Measurements from ENCODE around the gene NKX6-1.

NKX6-1 gene

GRCh38 chr4:84502333-84502954, 3.4 kb upstream of the NKX6-1 start:
- Histone ChIP-seq H3K4me3 (no peak overlapping the region), H3K27ac (no peak overlapping the region), H3K4me1 (peaks cover 0 to 29% (median 24%) of the 10 kb centered on the region in 4 donors), H3K9me3 (no peaks in the 10 kb centered on the region), H3K36me3 (no peaks in the 10 kb centered on the region), H3K27me3 (peaks cover 0 to 97% of the 10 kb centered on the region in 2 donors)
- TF ChIP-seq, protein P1, sequence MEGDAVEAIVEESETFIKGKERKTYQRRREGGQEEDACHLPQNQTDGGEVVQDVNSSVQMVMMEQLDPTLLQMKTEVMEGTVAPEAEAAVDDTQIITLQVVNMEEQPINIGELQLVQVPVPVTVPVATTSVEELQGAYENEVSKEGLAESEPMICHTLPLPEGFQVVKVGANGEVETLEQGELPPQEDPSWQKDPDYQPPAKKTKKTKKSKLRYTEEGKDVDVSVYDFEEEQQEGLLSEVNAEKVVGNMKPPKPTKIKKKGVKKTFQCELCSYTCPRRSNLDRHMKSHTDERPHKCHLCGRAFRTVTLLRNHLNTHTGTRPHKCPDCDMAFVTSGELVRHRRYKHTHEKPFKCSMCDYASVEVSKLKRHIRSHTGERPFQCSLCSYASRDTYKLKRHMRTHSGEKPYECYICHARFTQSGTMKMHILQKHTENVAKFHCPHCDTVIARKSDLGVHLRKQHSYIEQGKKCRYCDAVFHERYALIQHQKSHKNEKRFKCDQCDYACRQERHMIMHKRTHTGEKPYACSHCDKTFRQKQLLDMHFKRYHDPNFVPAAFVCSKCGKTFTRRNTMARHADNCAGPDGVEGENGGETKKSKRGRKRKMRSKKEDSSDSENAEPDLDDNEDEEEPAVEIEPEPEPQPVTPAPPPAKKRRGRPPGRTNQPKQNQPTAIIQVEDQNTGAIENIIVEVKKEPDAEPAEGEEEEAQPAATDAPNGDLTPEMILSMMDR (IDR thresholded peaks at IDR 0.05), result no peak
- no peak for DNase-seq
- intact Hi-C loops (cut with DNase I; ENCODE audit: low total_unique reads), result no loop called here

DNA sequence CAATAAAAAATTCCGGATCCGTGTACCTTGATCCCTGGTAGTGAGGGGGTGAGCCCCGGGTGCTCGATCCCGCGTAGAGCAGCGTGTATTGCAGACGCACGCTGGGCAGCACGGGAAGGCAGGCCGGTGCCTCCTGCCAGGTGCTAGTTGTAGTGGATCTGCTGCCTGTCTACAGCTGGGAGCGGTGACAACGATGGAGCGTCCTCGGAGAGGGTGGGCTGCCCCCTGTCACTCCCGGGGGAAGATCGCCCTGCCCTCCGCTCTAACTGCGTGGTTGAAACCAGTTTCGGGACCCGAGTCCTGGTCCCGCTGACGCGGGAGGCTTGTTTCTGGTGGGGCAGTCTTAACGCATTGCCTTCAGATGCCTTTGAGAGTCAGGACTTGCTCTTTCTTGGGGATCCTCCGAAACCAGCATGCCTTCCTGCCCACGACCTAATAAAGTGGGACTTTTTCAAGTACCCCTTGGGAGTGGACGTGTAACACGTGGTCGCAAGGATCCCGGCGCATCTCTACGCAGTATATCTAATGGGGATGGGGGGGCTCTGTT, 2.7 kb upstream of the NKX6-1 start:
- no peaks in the 10 kb centered on the region for H3K36me3 ChIP-seq
- H3K27me3 ChIP-seq, result peaks cover 0 to 100% of the 10 kb centered on the region in 2 donors
- H3K27ac ChIP-seq, result no peak overlapping the region
- intact Hi-C loops (cut with DNase I; ENCODE audit: low total_unique reads), result no loop called here
- peaks cover 0 to 36% (median 28%) of the 10 kb centered on the region in 4 donors for H3K4me1 ChIP-seq
- H3K4me3 ChIP-seq, result no peak overlapping the region
- peaks cover 0 to under 1% (median 0%) of the 10 kb centered on the region in 3 donors for H3K9me3 ChIP-seq
- TF ChIP-seq, protein P1 (IDR thresholded peaks at IDR 0.05), result no peak
- DNase-seq, result no peak

GRCh38 chr4:84501202-84501503, 2.1 kb upstream of the NKX6-1 start:
- DNase-seq, result no peak
- H3K4me3 ChIP-seq, result no peak overlapping the region
- no peaks in the 10 kb centered on the region for H3K36me3 ChIP-seq
- H3K27ac ChIP-seq, result no peak overlapping the region
- TF ChIP-seq, protein P1 (IDR thresholded peaks at IDR 0.05), result no peak
- H3K4me1 ChIP-seq, result peaks cover 0 to 39% (median 30%) of the 10 kb centered on the region in 4 donors
- H3K27me3 ChIP-seq, result peaks cover under 1 to 100% of the 10 kb centered on the region in 2 donors
- peaks cover 0 to 7% (median 0%) of the 10 kb centered on the region in 3 donors for H3K9me3 ChIP-seq
- intact Hi-C loops (cut with DNase I; ENCODE audit: low total_unique reads), result no loop called here

- intact Hi-C loops (cut with DNase I; ENCODE audit: low total_unique reads), result no loop called here
- peaks cover 0 to 39% (median 30%) of the 10 kb centered on the region in 4 donors for H3K4me1 ChIP-seq
- no peak overlapping the region for H3K27ac ChIP-seq
- H3K36me3 ChIP-seq, result no peaks in the 10 kb centered on the region
- TF ChIP-seq, protein P1 (IDR thresholded peaks at IDR 0.05), result no peak
- H3K4me3 ChIP-seq, result no peak overlapping the region
- peaks cover 0 to 11% (median 5%) of the 10 kb centered on the region in 3 donors for H3K9me3 ChIP-seq
- no peak for DNase-seq
- H3K27me3 ChIP-seq, result peaks cover 5 to 100% of the 10 kb centered on the region in 2 donors
Measured at GRCh38 chr4:84500386-84501201, 1.5 kb upstream of the NKX6-1 start.

- Histone ChIP-seq H3K36me3 (no peaks in the 10 kb centered on the region), H3K27me3 (peaks cover 5 to 100% of the 10 kb centered on the region in 2 donors), H3K9me3 (peaks cover 0 to 15% (median 9%) of the 10 kb centered on the region in 3 donors), H3K4me3 (peak overlapping the region; percentile 46 to 48), H3K27ac (no peak overlapping the region), H3K4me1 (peaks cover 0 to 39% (median 30%) of the 10 kb centered on the region in 4 donors)
- TF ChIP-seq, protein P1 (IDR thresholded peaks at IDR 0.05), result no peak
- intact Hi-C loops (cut with DNase I; ENCODE audit: low total_unique reads), result no loop called here
- DNase-seq, result no peak
Measured at GRCh38 chr4:84499624-84499982, 511 bp upstream of the NKX6-1 start.

Measured in tibial artery (tissue), 4 donors.